Jurkat, Clone E6-1 (cell line): ENCODE results near the gene MRPS23.

Source experiments
- DNase-seq: peaks from one replicate; pipeline ENCODE4 v3.0.0-alpha.2; 2011; ENCODE audit warnings: low read depth, low spot score
- H3K4me3 ChIP-seq: 2 replicates; pipeline ENCODE4 v1.5.1; 2011; ENCODE audit warnings: mild to moderate bottlenecking, low read length, control low read depth, moderate library complexity

MRPS23 gene

GRCh38 chr17:57868007-57868909, 18.4 kb upstream of the MRPS23 start:
- DNase-seq: peak; percentile 72
- no peak overlapping the region for H3K4me3 ChIP-seq

GRCh38 chr17:57867126-57867525, 17.3 kb upstream of the MRPS23 start:
- H3K4me3 ChIP-seq: no peak overlapping the region
- no peak for DNase-seq

- H3K4me3 ChIP-seq: no peak overlapping the region
- no peak for DNase-seq
These were observed 16.9 kb upstream of the MRPS23 start for GRCh38 chr17:57866723-57867122.

- DNase-seq: no peak
- no peak overlapping the region for H3K4me3 ChIP-seq
These were observed 16.5 kb upstream of the MRPS23 start for GRCh38 chr17:57866319-57866718.

GRCh38 chr17:57864273-57864672, 14.4 kb upstream of the MRPS23 start:
- H3K4me3 ChIP-seq: no peak overlapping the region
- no peak for DNase-seq

- no peak overlapping the region for H3K4me3 ChIP-seq
- no peak for DNase-seq
These were observed 13.1 kb upstream of the MRPS23 start for GRCh38 chr17:57862694-57863667.

GRCh38 chr17:57861790-57862693, 12.2 kb upstream of the MRPS23 start:
- H3K4me3 ChIP-seq: no peak overlapping the region
- no peak for DNase-seq

GRCh38 chr17:57861000-57861789, 11.4 kb upstream of the MRPS23 start:
- peak; percentile 26 for DNase-seq
- H3K4me3 ChIP-seq: no peak overlapping the region

- H3K4me3 ChIP-seq: no peak overlapping the region
- no peak for DNase-seq
These were observed 10.7 kb upstream of the MRPS23 start for GRCh38 chr17:57860414-57860999.

- no peak for DNase-seq
- no peak overlapping the region for H3K4me3 ChIP-seq
These were observed 10.0 kb upstream of the MRPS23 start for GRCh38 chr17:57859601-57860413.

GRCh38 chr17:57858838-57859237, 9.0 kb upstream of the MRPS23 start:
- no peak overlapping the region for H3K4me3 ChIP-seq
- DNase-seq: no peak

GRCh38 chr17:57856792-57857620, 7.2 kb upstream of the MRPS23 start:
- DNase-seq: no peak
- no peak overlapping the region for H3K4me3 ChIP-seq

- no peak overlapping the region for H3K4me3 ChIP-seq
These were observed 5.7 kb upstream of the MRPS23 start for GRCh38 chr17:57855391-57856035.

GRCh38 chr17:57853695-57854094, 3.9 kb upstream of the MRPS23 start:
- H3K4me3 ChIP-seq: no peak overlapping the region
- no peak for DNase-seq

More at GRCh38 chr17:57855391-57856035, 5.7 kb upstream of the MRPS23 start:
- no peak for DNase-seq

GRCh38 chr17:57852955-57853328, 3.1 kb upstream of the MRPS23 start:
- no peak for DNase-seq
- no peak overlapping the region for H3K4me3 ChIP-seq
